Astrocyte (in vitro differentiated cells and primary cell): ENCODE results near the gene ZFP82. TPM values are rescaled to one million over a fixed set of nuclear protein-coding genes. Genes with fewer than 3 reads are reported as not detected.

Experiments
- DNase-seq: peaks from one replicate; pipeline ENCODE4 v3.0.0-alpha.2; 2010; ENCODE audit warnings: low read depth
- FAIRE-seq: peaks from 2 replicates; lab custom pipeline; 2011; peaks lifted over from hg19 to GRCh38; lab: Jason Lieb, UNC
- H2AFZ ChIP-seq: 2 replicates; pipeline ENCODE4 v1.6.0; 2012; ENCODE audit warnings: low read depth, low read length, inconsistent platforms
- H3K27ac ChIP-seq: 2 replicates; pipeline ENCODE4 v1.5.1; 2011; ENCODE audit warnings: low read depth, low read length, inconsistent platforms
- H3K27me3 ChIP-seq: 2 replicates; pipeline ENCODE4 v1.6.0; 2011; ENCODE audit warnings: low read length, inconsistent platforms; ENCODE audit not compliant: insufficient read depth
- H3K36me3 ChIP-seq: 2 replicates; pipeline ENCODE4 v1.5.1; 2011; ENCODE audit warnings: low read length, inconsistent platforms; ENCODE audit not compliant: insufficient read depth
- H3K4me1 ChIP-seq: 2 replicates; pipeline ENCODE4 v1.5.1; 2011; ENCODE audit warnings: low read length, inconsistent platforms; ENCODE audit not compliant: insufficient read depth
- H3K4me2 ChIP-seq: 2 replicates; pipeline ENCODE4 v1.6.0; 2012; ENCODE audit warnings: low read length, inconsistent platforms
- H3K4me3 ChIP-seq: 2 replicates; pipeline ENCODE4 v1.5.1; 2011; ENCODE audit warnings: low read depth, mild to moderate bottlenecking, low read length, inconsistent platforms; ENCODE audit not compliant: insufficient read depth
- H3K79me2 ChIP-seq: 2 replicates; pipeline ENCODE4 v1.6.0; 2012; ENCODE audit warnings: mild to moderate bottlenecking, low read length, inconsistent platforms; ENCODE audit not compliant: insufficient read depth
- H3K9ac ChIP-seq: 2 replicates; pipeline ENCODE4 v1.6.0; 2012; ENCODE audit warnings: mild to moderate bottlenecking, low read length, inconsistent platforms
- H3K9me3 ChIP-seq: 2 replicates; pipeline ENCODE4 v1.5.1; 2012; ENCODE audit warnings: low read depth, mild to moderate bottlenecking, low read length, inconsistent platforms; ENCODE audit not compliant: insufficient read depth
- H4K20me1 ChIP-seq: 2 replicates; pipeline ENCODE4 v1.6.0; 2012; ENCODE audit warnings: low read length, inconsistent platforms; ENCODE audit not compliant: insufficient read depth
- H3K27ac Mint-ChIP-seq: one replicate; pipeline ENCODE4 v1.8.0; 2021; ENCODE audit warnings: mild to moderate bottlenecking, mixed read lengths; ENCODE audit not compliant: unreplicated experiment
- H3K27me3 Mint-ChIP-seq: one replicate; pipeline ENCODE4 v1.8.0; 2021; ENCODE audit warnings: low read depth, mixed read lengths; ENCODE audit not compliant: unreplicated experiment
- H3K36me3 Mint-ChIP-seq: one replicate; pipeline ENCODE4 v1.8.0; 2021; ENCODE audit warnings: low read depth, mixed read lengths; ENCODE audit not compliant: unreplicated experiment
- H3K4me1 Mint-ChIP-seq: one replicate; pipeline ENCODE4 v1.8.0; 2021; ENCODE audit warnings: low read depth, mixed read lengths; ENCODE audit not compliant: unreplicated experiment
- H3K4me3 Mint-ChIP-seq: one replicate; pipeline ENCODE4 v1.8.0; 2021; ENCODE audit warnings: mild to moderate bottlenecking, moderate library complexity, mixed read lengths; ENCODE audit not compliant: unreplicated experiment
- H3K9me3 Mint-ChIP-seq: one replicate; pipeline ENCODE4 v1.8.0; 2021; ENCODE audit warnings: mild to moderate bottlenecking, mixed read lengths; ENCODE audit not compliant: unreplicated experiment
- EZH2 ChIP-seq: IDR thresholded peaks from 2 replicates; pipeline ENCODE4 v1.6.1; 2012; ENCODE audit warnings: mild to moderate bottlenecking, low read length, inconsistent platforms; ENCODE audit not compliant: insufficient read depth
- total RNA-seq: library from RNA; stranded (reverse); gene quantifications from 2 replicates; pipeline ENCODE4 v1.2.1, GENCODE V29; 2021
- TF ChIP-seq, protein P1 (sequence below): IDR thresholded peaks from 2 replicates; pipeline ENCODE4 v1.5.1; 2011; ENCODE audit warnings: low read depth, mild to moderate bottlenecking, inconsistent platforms, low read length, moderate library complexity; ENCODE audit not compliant: insufficient read depth

ZFP82 gene
- total RNA-seq, 1 donor from 2014 or later: 6.4 TPM

DNA sequence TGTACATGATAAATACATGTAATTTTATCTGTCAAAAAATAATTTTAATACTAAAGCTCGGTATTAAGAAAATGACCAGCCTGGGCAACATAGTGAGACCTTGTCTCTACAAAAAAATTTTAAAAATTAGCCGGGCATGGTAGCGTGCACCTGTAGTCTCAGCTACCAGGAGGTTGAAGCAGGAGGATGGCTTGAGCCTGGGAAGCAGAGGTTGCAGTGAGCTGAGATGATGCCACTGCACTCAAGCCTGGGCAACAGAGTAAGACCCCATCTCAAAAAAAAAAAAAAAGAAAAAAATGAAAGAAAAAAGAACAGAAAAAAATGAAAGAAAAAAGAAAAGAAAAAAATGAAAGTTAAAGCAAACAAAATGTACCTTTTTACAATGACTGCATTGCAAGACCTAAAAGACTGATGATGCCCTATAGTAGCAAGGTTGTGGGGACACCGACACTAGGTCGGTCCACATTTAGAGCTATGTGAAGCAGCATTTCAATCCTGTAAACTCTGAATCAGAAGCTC lies 44.7 kb downstream of the ZFP82 start:
- Histone ChIP-seq H3K4me3 (no peak overlapping the region), H3K36me3 (no peaks in the 10 kb centered on the region), H3K9ac (no peak overlapping the region), H3K27ac (no peak overlapping the region), H3K79me2 (no peaks in the 10 kb centered on the region), H3K4me1 (peaks cover 9% of the 10 kb centered on the region), H3K4me2 (no peak overlapping the region), H3K9me3 (peaks cover 2% of the 10 kb centered on the region), H2AFZ (no peak overlapping the region), H3K27me3 (no peaks in the 10 kb centered on the region), H4K20me1 (no peaks in the 10 kb centered on the region)
- TF ChIP-seq, protein P1, sequence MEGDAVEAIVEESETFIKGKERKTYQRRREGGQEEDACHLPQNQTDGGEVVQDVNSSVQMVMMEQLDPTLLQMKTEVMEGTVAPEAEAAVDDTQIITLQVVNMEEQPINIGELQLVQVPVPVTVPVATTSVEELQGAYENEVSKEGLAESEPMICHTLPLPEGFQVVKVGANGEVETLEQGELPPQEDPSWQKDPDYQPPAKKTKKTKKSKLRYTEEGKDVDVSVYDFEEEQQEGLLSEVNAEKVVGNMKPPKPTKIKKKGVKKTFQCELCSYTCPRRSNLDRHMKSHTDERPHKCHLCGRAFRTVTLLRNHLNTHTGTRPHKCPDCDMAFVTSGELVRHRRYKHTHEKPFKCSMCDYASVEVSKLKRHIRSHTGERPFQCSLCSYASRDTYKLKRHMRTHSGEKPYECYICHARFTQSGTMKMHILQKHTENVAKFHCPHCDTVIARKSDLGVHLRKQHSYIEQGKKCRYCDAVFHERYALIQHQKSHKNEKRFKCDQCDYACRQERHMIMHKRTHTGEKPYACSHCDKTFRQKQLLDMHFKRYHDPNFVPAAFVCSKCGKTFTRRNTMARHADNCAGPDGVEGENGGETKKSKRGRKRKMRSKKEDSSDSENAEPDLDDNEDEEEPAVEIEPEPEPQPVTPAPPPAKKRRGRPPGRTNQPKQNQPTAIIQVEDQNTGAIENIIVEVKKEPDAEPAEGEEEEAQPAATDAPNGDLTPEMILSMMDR: no peak
- no peak for TF ChIP-seq EZH2
- peaks cover 4% of the 10 kb centered on the region for H3K36me3 Mint-ChIP-seq
- H3K4me3 Mint-ChIP-seq: no peak overlapping the region
- H3K9me3 Mint-ChIP-seq: peaks cover 8% of the 10 kb centered on the region
- H3K27ac Mint-ChIP-seq: no peak overlapping the region
- H3K27me3 Mint-ChIP-seq: no peaks in the 10 kb centered on the region
- DNase-seq (no peak), FAIRE-seq (no peak)
- peaks cover 4% of the 10 kb centered on the region for H3K4me1 Mint-ChIP-seq

DNA sequence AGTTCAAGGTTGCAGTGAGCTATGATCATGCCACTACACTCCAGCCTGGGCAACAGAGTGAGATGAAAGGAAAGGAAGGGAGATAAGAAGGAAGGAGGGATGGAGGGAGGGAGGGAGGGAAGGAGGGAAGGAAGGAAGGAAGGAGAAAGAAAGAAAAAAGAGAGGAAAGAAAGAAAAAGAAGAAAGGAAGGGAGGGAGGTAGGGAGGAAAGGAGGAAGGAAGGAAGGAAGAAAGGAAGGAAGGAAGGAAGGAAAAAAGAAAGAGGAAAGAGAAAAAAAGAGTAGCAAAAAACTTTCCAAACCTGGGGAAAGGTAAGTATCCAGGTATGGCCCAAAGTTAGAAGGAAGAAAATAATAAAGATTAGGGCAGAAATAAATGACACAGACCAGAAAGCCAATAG lies 46.6 kb downstream of the ZFP82 start:
- no peaks in the 10 kb centered on the region for H3K79me2 ChIP-seq

DNA sequence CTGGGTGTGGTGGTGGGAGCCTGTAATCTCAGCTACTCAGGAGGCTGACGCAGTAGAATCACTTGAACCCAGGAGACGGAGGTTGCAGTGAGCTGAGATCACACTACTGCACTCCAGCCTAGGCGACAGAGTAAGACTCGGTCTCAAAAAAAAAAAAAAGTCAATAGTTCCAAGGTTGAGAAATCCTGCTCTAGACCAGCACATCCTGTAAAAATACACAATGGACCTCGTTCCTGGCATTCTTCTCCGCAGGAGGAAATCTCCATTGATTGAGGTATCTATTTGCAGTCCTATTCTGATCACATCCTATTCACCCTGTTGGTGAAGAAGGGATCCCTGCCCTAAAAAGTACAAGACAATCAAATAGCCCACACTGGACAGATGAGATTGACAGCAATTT lies 54.6 kb downstream of the ZFP82 start:
- H3K9ac ChIP-seq: no peak overlapping the region
- Mint-ChIP-seq H3K9me3 (peaks cover 5% of the 10 kb centered on the region), H3K27me3 (no peaks in the 10 kb centered on the region), H3K27ac (no peak overlapping the region), H3K4me1 (no peaks in the 10 kb centered on the region), H3K36me3 (peaks cover 37% of the 10 kb centered on the region), H3K4me3 (no peak overlapping the region)
- H3K4me3 ChIP-seq: no peak overlapping the region
- H2AFZ ChIP-seq: no peak overlapping the region
- H3K4me1 ChIP-seq: no peaks in the 10 kb centered on the region
- no peak for TF ChIP-seq EZH2
- TF ChIP-seq, protein P1: no peak
- no peaks in the 10 kb centered on the region for H3K36me3 ChIP-seq
- FAIRE-seq (no peak), DNase-seq (no peak)
- no peak overlapping the region for H3K4me2 ChIP-seq
- H3K79me2 ChIP-seq: no peaks in the 10 kb centered on the region
- no peak overlapping the region for H3K27ac ChIP-seq
- H3K27me3 ChIP-seq: no peaks in the 10 kb centered on the region
- H3K9me3 ChIP-seq: no peaks in the 10 kb centered on the region
- no peaks in the 10 kb centered on the region for H4K20me1 ChIP-seq

More for the DNA sequence above, 46.6 kb downstream of the ZFP82 start:
- no peak overlapping the region for H3K4me3 ChIP-seq
- H3K4me3 Mint-ChIP-seq: no peak overlapping the region
- H3K27ac ChIP-seq: no peak overlapping the region
- H3K27ac Mint-ChIP-seq: no peak overlapping the region
- no peak overlapping the region for H2AFZ ChIP-seq
- DNase-seq: no peak
- TF ChIP-seq, protein P1: no peak
- no peak for TF ChIP-seq EZH2
- H3K4me1 Mint-ChIP-seq: no peaks in the 10 kb centered on the region
- peaks cover 2% of the 10 kb centered on the region for H3K9me3 ChIP-seq
- H3K4me1 ChIP-seq: no peaks in the 10 kb centered on the region
- H3K36me3 ChIP-seq: no peaks in the 10 kb centered on the region
- no peaks in the 10 kb centered on the region for H4K20me1 ChIP-seq
- FAIRE-seq: no peak
- no peak overlapping the region for H3K9ac ChIP-seq
- H3K27me3 ChIP-seq: no peaks in the 10 kb centered on the region
- peaks cover 8% of the 10 kb centered on the region for H3K9me3 Mint-ChIP-seq
- no peak overlapping the region for H3K4me2 ChIP-seq
- H3K36me3 Mint-ChIP-seq: peaks cover 9% of the 10 kb centered on the region
- no peaks in the 10 kb centered on the region for H3K27me3 Mint-ChIP-seq

Other genes starting within 250 kb of the ZFP82 start
- gene ZNF565, start 204.0 kb downstream of the ZFP82 start, total RNA-seq: 6.3 and 6.5 TPM in 2 replicates
- 80.7 and 82.7 TPM in 2 replicates for gene ZNF146, start 203.5 kb downstream of the ZFP82 start, total RNA-seq
- gene ZFP14, start 39.4 kb downstream of the ZFP82 start, total RNA-seq: 3.2 and 3.4 TPM in 2 replicates
- gene ZNF566, start 70.9 kb upstream of the ZFP82 start, total RNA-seq: 10.0 and 16.0 TPM in 2 replicates
- gene ZNF260, start 109.6 kb upstream of the ZFP82 start, total RNA-seq: 22.3 and 26.6 TPM in 2 replicates
- gene ZNF529, start 154.6 kb upstream of the ZFP82 start, total RNA-seq: 11.9 and 13.9 TPM in 2 replicates
- 9.7 and 12.3 TPM in 2 replicates for gene ZNF382, start 186.7 kb upstream of the ZFP82 start, total RNA-seq
- gene ZNF461, start 248.2 kb upstream of the ZFP82 start, total RNA-seq: 9.3 and 10.2 TPM in 2 replicates